Measurements from ENCODE around the gene FBF1.
A peak's percentile ranks its signal among the peaks of the same experiment; 100 is the strongest.

GRCh38 chr17:75872434-75873351, 68.1 kb downstream of the FBF1 start:
- TF ChIP-seq CTCF (IDR thresholded peaks at IDR 0.05) (peak in 1 of 4 experiments; percentile 8), POLR2A (IDR thresholded peaks at IDR 0.05) (peak in 1 of 2 donors; percentile 32)
